GM12878 (cell line): Measurements from ENCODE around the gene ALDH1A2. TPM values are rescaled to one million over a fixed set of nuclear protein-coding genes. Genes with fewer than 3 reads are reported as not detected.

ENCODE experiments used
- ATAC-seq: fragments of 200-7000 bp; cut with Tn5 transposase; 3 replicates; pipeline ENCODE4 v1.9.1; 2020; ENCODE audit warnings: mild to moderate bottlenecking, moderate library complexity
- BruUV-seq: library from RNA; stranded (reverse); fragments of 400-500 nt; replicated peaks from 2 replicates; lab custom pipeline; 2021; lab: Mats Ljungman, UMichigan
- CTCF ChIA-PET: fragments of 300-600 bp; sonication (Branson Sonifier 250); formaldehyde crosslinking; extraction: SDS; loops from one replicate; lab custom pipeline; 2021; ENCODE audit warnings: inconsistent platforms; lab: Yijun Ruan, JAX
- POLR2A ChIA-PET: fragments of 350-600 bp; formaldehyde crosslinking; extraction: SDS; loops from one replicate; lab custom pipeline; 2021; ENCODE audit warnings: inconsistent platforms; lab: Charles Lee
- RAD21 ChIA-PET: fragments of 300-600 bp; sonication (Branson Sonifier 250); formaldehyde crosslinking; loops from one replicate; lab custom pipeline; 2023; ENCODE audit warnings: antibody characterized with exemption; ENCODE audit not compliant: unreplicated experiment; lab: Charles Lee
- SMC1A ChIA-PET: fragments of 300-600 bp; sonication (Branson Sonifier 250); formaldehyde crosslinking; loops from one replicate; lab custom pipeline; 2023; ENCODE audit not compliant: unreplicated experiment, uncharacterized antibody; lab: Charles Lee
- DNase-seq: peaks from one replicate; pipeline ENCODE4 v3.0.0-alpha.2; 2011; ENCODE audit warnings: low read depth, low spot score
- FAIRE-seq: peaks from 3 replicates; lab custom pipeline; 2011; peaks lifted over from hg19 to GRCh38; lab: Jason Lieb, UNC
- H2AFZ ChIP-seq: 2 replicates; pipeline ENCODE4 v1.6.0; 2011; ENCODE audit warnings: low read depth, low read length, control low read depth; ENCODE audit not compliant: control insufficient read depth
- H3K27ac ChIP-seq: 2 replicates; pipeline ENCODE4 v1.5.1; 2011; ENCODE audit warnings: control low read depth; ENCODE audit not compliant: control insufficient read depth, insufficient read depth
- H3K27me3 ChIP-seq, 2 experiments: replicated peaks in 1 of 2; 2 replicates each; pipeline versions ENCODE4 v1.6.0 to v1.6.1; 2011; ENCODE audit warnings: low read length in 1 of 2; ENCODE audit not compliant: control insufficient read depth in 2 of 2, insufficient read depth in 2 of 2
- H3K36me3 ChIP-seq, 2 experiments: 2 replicates each; pipeline ENCODE4 v1.5.1; 2011; ENCODE audit warnings: low read length in 1 of 2; ENCODE audit not compliant: control insufficient read depth in 2 of 2, insufficient read depth in 2 of 2
- H3K4me1 ChIP-seq: 2 replicates; pipeline ENCODE4 v1.6.1; 2011; ENCODE audit warnings: mild to moderate bottlenecking, low read length, moderate library complexity, mixed read lengths; ENCODE audit not compliant: control insufficient read depth, insufficient read depth
- H3K4me2 ChIP-seq: 2 replicates; pipeline ENCODE4 v1.6.0; 2011; ENCODE audit warnings: control low read depth; ENCODE audit not compliant: control insufficient read depth, insufficient read depth
- H3K4me3 ChIP-seq: fragments of 200-600 bp; sonication (generic); 2 replicates; pipeline ENCODE4 v1.5.1; 2016
- H3K79me2 ChIP-seq: 2 replicates; pipeline ENCODE4 v1.6.0; 2011; ENCODE audit warnings: low read length; ENCODE audit not compliant: control insufficient read depth, insufficient read depth
- H3K9ac ChIP-seq: 2 replicates; pipeline ENCODE4 v1.8.0; 2011; ENCODE audit warnings: low read length, control low read depth, mixed read lengths; ENCODE audit not compliant: control insufficient read depth, insufficient read depth
- H3K9me3 ChIP-seq: replicated peaks from 3 replicates; pipeline ENCODE4 v1.5.1; 2011; ENCODE audit warnings: mild to moderate bottlenecking, low read length; ENCODE audit not compliant: control insufficient read depth, insufficient read depth
- H4K20me1 ChIP-seq: 2 replicates; pipeline ENCODE4 v1.6.0; 2011; ENCODE audit not compliant: control insufficient read depth, insufficient read depth
- EED ChIP-seq: sonication (generic); IDR thresholded peaks from 2 replicates; pipeline ENCODE4 v1.6.1; 2016; ENCODE audit warnings: antibody characterized with exemption, low read depth
- EGR1 ChIP-seq, 2 experiments: IDR thresholded peaks; 1 replicate in 1 of 2; 2 replicates in 1 of 2; pipeline ENCODE4 v1.6.1; 2011 to 2012; ENCODE audit warnings: low read depth in 2 of 2, low read length in 2 of 2, borderline replicate concordance in 1 of 2, mild to moderate bottlenecking in 1 of 2, moderate library complexity in 1 of 2
- EZH2 ChIP-seq: IDR thresholded peaks from 2 replicates; pipeline ENCODE4 v1.6.1; 2012; ENCODE audit warnings: low read depth, mild to moderate bottlenecking, control low read depth, inconsistent platforms, low read length, borderline replicate concordance; ENCODE audit not compliant: control insufficient read depth
- FOXK2 ChIP-seq: fragments of 450-650 bp; IDR thresholded peaks from 2 replicates; pipeline ENCODE4 v1.6.1; 2017; ENCODE audit warnings: mild to moderate bottlenecking, moderate library complexity
- JUND ChIP-seq: IDR thresholded peaks from 2 replicates; pipeline ENCODE4 v1.6.1; 2012; ENCODE audit warnings: low read depth, mild to moderate bottlenecking, low read length, improper control_type of control experiment, moderate library complexity
- MYB ChIP-seq: fragments of 150-350 bp; IDR thresholded peaks from 2 replicates; pipeline ENCODE4 v1.6.1; 2014; ENCODE audit warnings: mild to moderate bottlenecking, low read depth, low read length, borderline replicate concordance
- NFIC ChIP-seq: IDR thresholded peaks from 2 replicates; pipeline ENCODE4 v1.6.1; 2012; ENCODE audit warnings: low read depth, mild to moderate bottlenecking, inconsistent platforms, low read length, moderate library complexity
- SIN3A ChIP-seq: IDR thresholded peaks from 2 replicates; pipeline ENCODE4 v1.6.1; 2012; ENCODE audit warnings: low read depth, low read length, improper control_type of control experiment
- SIX5 ChIP-seq: IDR thresholded peaks from 2 replicates; pipeline ENCODE4 v1.6.1; 2011; ENCODE audit warnings: mild to moderate bottlenecking, low read depth, low read length, moderate library complexity; ENCODE audit not compliant: severe bottlenecking
- SMARCA5 ChIP-seq: fragments of 450-650 bp; IDR thresholded peaks from 2 replicates; pipeline ENCODE4 v1.6.1; 2017; ENCODE audit warnings: mild to moderate bottlenecking
- STAT1 ChIP-seq: fragments of 450-650 bp; conservative IDR thresholded peaks from 2 replicates; pipeline ENCODE4 v1.6.1; 2014; ENCODE audit warnings: antibody characterized with exemption, mild to moderate bottlenecking
- WGBS: methylation state at CpG from one replicate; pipeline ENCODE4 v1.1.6; 2016; ENCODE audit warnings: low lambda C conversion rate; ENCODE audit not compliant: insufficient replicate concordance, insufficient coverage; ENCODE audit errors: missing lambda C conversion rate; 5-methylcytosine and 5-hydroxymethylcytosine counted together
- in situ Hi-C: fragments of 300-500 bp; cut with MboI; formaldehyde crosslinking; loops from 9 replicates; pipeline ENCODE4 v1.14.3; 2018; ENCODE audit warnings: mixed read lengths
- intact Hi-C: fragments of 100-400 bp; cut with micrococcal nuclease; formaldehyde crosslinking; loops from one replicate; pipeline ENCODE4 v1.14.2; 2022; ENCODE audit not compliant: unreplicated experiment
- polyA plus RNA-seq, 11 experiments: library from polyadenylated mRNA; depleted of rRNA in 4 of 11; unstranded in 6 of 11; stranded (reverse) in 5 of 11; fragments of >200 nt; fragmentation: Nextera tagmentation in 4 of 11; fragmentation: Illumina TruSeq in 1 of 11; extraction: Ambion mirVana in 4 of 11; extraction: Trizol in 1 of 11; gene quantifications; 1 replicate in 1 of 11; 2 replicates in 10 of 11; pipeline versions ENCODE4 v1.2.1 to v1.2.3, GENCODE V29; 2011 to 2016; ENCODE audit warnings: inconsistent platforms in 2 of 11, missing spikeins in 2 of 11, low read depth in 1 of 11
- total RNA-seq, 4 experiments: library from RNA; depleted of rRNA in 3 of 4; stranded (reverse); fragments of >200 nt in 3 of 4; fragmentation: Illumina TruSeq in 1 of 4; extraction: Trizol in 1 of 4; gene quantifications; 2 replicates each; pipeline versions ENCODE4 v1.2.1 to v1.2.3, GENCODE V29; 2013 to 2021
- TF ChIP-seq, protein P1 (sequence below): fragments of 450-650 bp; IDR thresholded peaks from 2 replicates; pipeline ENCODE4 v1.6.1; 2017; ENCODE audit warnings: mild to moderate bottlenecking, moderate library complexity
- TF ChIP-seq, protein P2 (sequence below): IDR thresholded peaks from 2 replicates; pipeline ENCODE4 v1.6.1; 2012; ENCODE audit warnings: low read depth, low read length, improper control_type of control experiment

ALDH1A2 gene
- total and polyA plus RNA-seq, 10 of the 15 experiments (the other 5 are each of a cell fraction or from before 2014, with no cell fraction given), result 0.06 to 0.92 (median 0.18) TPM; not detected in 5

DNA sequence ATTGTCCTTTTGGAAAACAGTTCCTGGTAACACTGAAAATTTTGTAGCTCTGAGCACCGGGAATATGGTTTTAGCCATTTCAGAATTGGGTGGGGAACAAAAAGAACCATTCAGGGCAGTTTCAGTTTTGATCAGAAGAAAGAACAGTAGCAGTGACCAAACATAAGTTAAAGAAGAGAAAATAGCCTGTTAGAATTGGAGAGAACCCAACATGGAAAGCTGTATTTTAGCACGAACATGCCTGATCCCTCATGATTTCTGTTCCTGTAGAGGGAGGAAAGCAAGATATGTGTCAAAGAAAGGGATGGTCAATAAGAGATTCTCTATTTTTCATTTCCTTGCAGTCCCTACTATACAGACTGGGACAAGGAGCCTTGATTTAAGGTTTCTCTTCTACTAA lies 119.9 kb downstream of the ALDH1A2 start:
- no TSS peak for BruUV-seq
- no peaks in the 10 kb centered on the region for H3K9me3 ChIP-seq
- no peak overlapping the region for H3K4me2 ChIP-seq
- no peak overlapping the region for H3K27ac ChIP-seq
- RAD21 ChIA-PET, result no interaction called here
- no peaks in the 10 kb centered on the region for H3K4me1 ChIP-seq
- peaks cover 0 to 4% of the 10 kb centered on the region in 2 experiments; a peak in 2 of 4 replicates for H3K27me3 ChIP-seq
- ATAC-seq (no peak), FAIRE-seq (no peak)
- no peaks in the 10 kb centered on the region for H3K36me3 ChIP-seq
- H3K79me2 ChIP-seq, result no peaks in the 10 kb centered on the region
- no peak overlapping the region for H3K4me3 ChIP-seq
- no peak overlapping the region for H3K9ac ChIP-seq
- H2AFZ ChIP-seq, result no peak overlapping the region
- intact Hi-C loops, result no loop called here
- SMC1A ChIA-PET, result no interaction called here
- in situ Hi-C loops, result no loop called here
- 19% methylated on average over 2 of the region's 2 CpGs for WGBS
- no peaks in the 10 kb centered on the region for H4K20me1 ChIP-seq
- POLR2A ChIA-PET, result no interaction called here
- CTCF ChIA-PET, result no interaction called here
- TF ChIP-seq EZH2 (no peak), NFIC (no peak), SIX5 (no peak), SIN3A (no peak), STAT1 (no peak), JUND (no peak), FOXK2 (no peak), SMARCA5 (no peak)
- TF ChIP-seq, all 136 proteins: peak for 0
- no peak for DNase-seq

DNA sequence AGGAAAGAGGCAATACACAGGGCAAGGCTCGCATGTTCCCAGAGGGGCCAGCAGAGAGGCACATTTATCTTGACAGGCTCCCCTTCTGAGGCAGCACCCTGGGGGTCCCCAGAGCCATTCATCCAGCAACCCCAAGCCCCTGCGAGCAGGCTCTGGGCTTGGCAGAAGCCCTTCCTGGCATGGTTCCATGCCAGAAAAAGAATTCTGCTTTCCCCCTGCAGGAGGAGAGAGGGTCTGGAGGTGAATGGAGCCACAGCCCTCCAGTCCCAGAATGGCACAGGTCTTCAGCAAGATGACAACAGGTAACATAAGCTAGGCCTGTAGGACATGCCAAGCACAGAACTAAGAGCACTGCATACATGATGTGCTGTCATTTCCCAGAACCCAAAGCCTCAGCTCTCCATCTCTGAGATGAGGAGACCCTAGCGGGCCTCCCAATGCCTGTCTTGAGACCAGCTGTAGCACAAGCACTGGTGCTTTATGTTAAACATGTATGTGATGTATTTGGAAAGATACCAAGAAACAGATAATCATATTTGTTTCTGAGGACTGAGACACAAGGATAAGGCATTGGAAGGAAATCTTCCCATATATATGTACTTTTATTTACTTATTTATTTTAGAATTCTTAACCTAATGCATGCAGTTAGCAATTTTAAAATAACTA lies 121.6 kb downstream of the ALDH1A2 start:
- Histone ChIP-seq H3K27me3 (peaks cover 0 to 4% of the 10 kb centered on the region in 2 experiments; a peak in 1 of 4 replicates), H4K20me1 (no peaks in the 10 kb centered on the region), H3K9ac (no peak overlapping the region), H3K9me3 (no peaks in the 10 kb centered on the region), H3K4me1 (no peaks in the 10 kb centered on the region), H3K27ac (no peak overlapping the region), H3K36me3 (no peaks in the 10 kb centered on the region), H3K4me2 (no peak overlapping the region), H3K4me3 (no peak overlapping the region), H3K79me2 (no peaks in the 10 kb centered on the region), H2AFZ (no peak overlapping the region)
- no TSS peak for BruUV-seq
- POLR2A ChIA-PET, result no interaction called here
- intact Hi-C loops, result no loop called here
- RAD21 ChIA-PET, result no interaction called here
- FAIRE-seq (no peak), ATAC-seq (no peak), DNase-seq (no peak)
- in situ Hi-C loops, result no loop called here
- CTCF ChIA-PET, result interaction anchor here (1.5 kb wide), 1 partner anchor 14 kb away, joined by 3 read pairs; no protein-coding TSS in a partner anchor
- WGBS, result 8% methylated on average over 3 of the region's 3 CpGs
- SMC1A ChIA-PET, result no interaction called here
- TF ChIP-seq EED (no peak), MYB (no peak), EGR1 (IDR thresholded peaks at IDR 0.05; ENCODE audit: borderline replicate concordance in 1 of 2, low read depth in 2 of 2, low read length in 2 of 2) (no peak)
- TF ChIP-seq, protein P1, sequence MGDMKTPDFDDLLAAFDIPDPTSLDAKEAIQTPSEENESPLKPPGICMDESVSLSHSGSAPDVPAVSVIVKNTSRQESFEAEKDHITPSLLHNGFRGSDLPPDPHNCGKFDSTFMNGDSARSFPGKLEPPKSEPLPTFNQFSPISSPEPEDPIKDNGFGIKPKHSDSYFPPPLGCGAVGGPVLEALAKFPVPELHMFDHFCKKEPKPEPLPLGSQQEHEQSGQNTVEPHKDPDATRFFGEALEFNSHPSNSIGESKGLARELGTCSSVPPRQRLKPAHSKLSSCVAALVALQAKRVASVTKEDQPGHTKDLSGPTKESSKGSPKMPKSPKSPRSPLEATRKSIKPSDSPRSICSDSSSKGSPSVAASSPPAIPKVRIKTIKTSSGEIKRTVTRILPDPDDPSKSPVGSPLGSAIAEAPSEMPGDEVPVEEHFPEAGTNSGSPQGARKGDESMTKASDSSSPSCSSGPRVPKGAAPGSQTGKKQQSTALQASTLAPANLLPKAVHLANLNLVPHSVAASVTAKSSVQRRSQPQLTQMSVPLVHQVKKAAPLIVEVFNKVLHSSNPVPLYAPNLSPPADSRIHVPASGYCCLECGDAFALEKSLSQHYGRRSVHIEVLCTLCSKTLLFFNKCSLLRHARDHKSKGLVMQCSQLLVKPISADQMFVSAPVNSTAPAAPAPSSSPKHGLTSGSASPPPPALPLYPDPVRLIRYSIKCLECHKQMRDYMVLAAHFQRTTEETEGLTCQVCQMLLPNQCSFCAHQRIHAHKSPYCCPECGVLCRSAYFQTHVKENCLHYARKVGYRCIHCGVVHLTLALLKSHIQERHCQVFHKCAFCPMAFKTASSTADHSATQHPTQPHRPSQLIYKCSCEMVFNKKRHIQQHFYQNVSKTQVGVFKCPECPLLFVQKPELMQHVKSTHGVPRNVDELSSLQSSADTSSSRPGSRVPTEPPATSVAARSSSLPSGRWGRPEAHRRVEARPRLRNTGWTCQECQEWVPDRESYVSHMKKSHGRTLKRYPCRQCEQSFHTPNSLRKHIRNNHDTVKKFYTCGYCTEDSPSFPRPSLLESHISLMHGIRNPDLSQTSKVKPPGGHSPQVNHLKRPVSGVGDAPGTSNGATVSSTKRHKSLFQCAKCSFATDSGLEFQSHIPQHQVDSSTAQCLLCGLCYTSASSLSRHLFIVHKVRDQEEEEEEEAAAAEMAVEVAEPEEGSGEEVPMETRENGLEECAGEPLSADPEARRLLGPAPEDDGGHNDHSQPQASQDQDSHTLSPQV, result no peak
- TF ChIP-seq, protein P2, sequence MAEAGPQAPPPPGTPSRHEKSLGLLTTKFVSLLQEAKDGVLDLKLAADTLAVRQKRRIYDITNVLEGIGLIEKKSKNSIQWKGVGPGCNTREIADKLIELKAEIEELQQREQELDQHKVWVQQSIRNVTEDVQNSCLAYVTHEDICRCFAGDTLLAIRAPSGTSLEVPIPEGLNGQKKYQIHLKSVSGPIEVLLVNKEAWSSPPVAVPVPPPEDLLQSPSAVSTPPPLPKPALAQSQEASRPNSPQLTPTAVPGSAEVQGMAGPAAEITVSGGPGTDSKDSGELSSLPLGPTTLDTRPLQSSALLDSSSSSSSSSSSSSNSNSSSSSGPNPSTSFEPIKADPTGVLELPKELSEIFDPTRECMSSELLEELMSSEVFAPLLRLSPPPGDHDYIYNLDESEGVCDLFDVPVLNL, result no peak
